Measurements from ENCODE around the gene RAB28.

DNA sequence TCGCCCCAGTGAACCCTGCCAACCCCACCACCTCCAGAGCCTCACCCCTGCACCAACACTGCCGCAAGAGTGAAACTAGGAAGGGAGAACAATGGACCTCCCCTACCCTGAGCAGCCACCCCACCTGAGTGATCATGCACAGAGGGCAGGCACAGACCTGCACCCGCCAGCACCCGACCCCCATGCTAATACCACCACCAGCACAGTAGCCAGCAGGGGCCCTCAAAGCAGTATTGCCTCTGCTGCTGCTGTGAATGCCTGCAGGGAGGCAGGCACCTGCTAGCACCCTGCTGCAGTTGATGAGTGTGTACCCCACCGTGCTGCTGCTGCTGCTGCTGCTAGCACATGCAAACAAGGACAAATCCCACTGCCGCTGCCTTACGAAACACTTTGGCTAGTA is 100.1 kb downstream of the RAB28 start:
- TF ChIP-seq ARNTL (CRISPR knock-in tag; IDR thresholded peaks at IDR 0.05; ENCODE audit: borderline replicate concordance, low read depth) (no peak), ZC3H10 (CRISPR knock-in tag; IDR thresholded peaks at IDR 0.05) (no peak), OSR1 (CRISPR knock-in tag; IDR thresholded peaks at IDR 0.05) (no peak)
- TF ChIP-seq, protein P1, sequence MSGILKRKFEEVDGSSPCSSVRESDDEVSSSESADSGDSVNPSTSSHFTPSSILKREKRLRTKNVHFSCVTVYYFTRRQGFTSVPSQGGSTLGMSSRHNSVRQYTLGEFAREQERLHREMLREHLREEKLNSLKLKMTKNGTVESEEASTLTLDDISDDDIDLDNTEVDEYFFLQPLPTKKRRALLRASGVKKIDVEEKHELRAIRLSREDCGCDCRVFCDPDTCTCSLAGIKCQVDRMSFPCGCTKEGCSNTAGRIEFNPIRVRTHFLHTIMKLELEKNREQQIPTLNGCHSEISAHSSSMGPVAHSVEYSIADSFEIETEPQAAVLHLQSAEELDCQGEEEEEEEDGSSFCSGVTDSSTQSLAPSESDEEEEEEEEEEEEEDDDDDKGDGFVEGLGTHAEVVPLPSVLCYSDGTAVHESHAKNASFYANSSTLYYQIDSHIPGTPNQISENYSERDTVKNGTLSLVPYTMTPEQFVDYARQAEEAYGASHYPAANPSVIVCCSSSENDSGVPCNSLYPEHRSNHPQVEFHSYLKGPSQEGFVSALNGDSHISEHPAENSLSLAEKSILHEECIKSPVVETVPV (CRISPR knock-in tag; IDR thresholded peaks at IDR 0.05), result no peak
- TF ChIP-seq, protein P2, sequence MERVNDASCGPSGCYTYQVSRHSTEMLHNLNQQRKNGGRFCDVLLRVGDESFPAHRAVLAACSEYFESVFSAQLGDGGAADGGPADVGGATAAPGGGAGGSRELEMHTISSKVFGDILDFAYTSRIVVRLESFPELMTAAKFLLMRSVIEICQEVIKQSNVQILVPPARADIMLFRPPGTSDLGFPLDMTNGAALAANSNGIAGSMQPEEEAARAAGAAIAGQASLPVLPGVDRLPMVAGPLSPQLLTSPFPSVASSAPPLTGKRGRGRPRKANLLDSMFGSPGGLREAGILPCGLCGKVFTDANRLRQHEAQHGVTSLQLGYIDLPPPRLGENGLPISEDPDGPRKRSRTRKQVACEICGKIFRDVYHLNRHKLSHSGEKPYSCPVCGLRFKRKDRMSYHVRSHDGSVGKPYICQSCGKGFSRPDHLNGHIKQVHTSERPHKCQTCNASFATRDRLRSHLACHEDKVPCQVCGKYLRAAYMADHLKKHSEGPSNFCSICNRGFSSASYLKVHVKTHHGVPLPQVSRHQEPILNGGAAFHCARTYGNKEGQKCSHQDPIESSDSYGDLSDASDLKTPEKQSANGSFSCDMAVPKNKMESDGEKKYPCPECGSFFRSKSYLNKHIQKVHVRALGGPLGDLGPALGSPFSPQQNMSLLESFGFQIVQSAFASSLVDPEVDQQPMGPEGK (CRISPR knock-in tag; IDR thresholded peaks at IDR 0.05; ENCODE audit: borderline replicate concordance), result no peak
